ENCODE measurements around the gene MSRB3. TPM values are rescaled to one million over a fixed set of nuclear protein-coding genes. Genes with fewer than 3 reads are reported as not detected.

Gene MSRB3
- total RNA-seq, 4 donors from 2014 or later: 21.7 to 56.9 (median 26.4) TPM

- no peak for DNase-seq
- TF ChIP-seq POLR2AphosphoS5 (IDR thresholded peaks at IDR 0.05) (no peak), EP300 (IDR thresholded peaks at IDR 0.05; ENCODE audit: low read depth) (no peak)
- peaks cover 0 to 19% (median 4%) of the 10 kb centered on the region in 4 donors for H3K4me1 ChIP-seq
- no peaks in the 10 kb centered on the region for H3K36me3 ChIP-seq
- H3K27ac ChIP-seq: no peak overlapping the region
- H3K9me3 ChIP-seq: no peaks in the 10 kb centered on the region
- intact Hi-C loops (cut with DNase I; ENCODE audit: low total_unique reads) (loop anchor here (10.0 kb wide), 1 partner anchor 855 kb away; no protein-coding TSS in a partner anchor), in situ Hi-C loops (cut with MboI; ENCODE audit: low pct_ligation_motif_present in 1 of 4, low pct_unique_long_range_greater_than_20kb in 1 of 4, low sequenced_read_pairs in 3 of 4) (no loop called here)
- WGBS, 2 donors (ENCODE audit: low coverage in 1 of 2): 65 to 78% methylated on average over 3 of the region's 3 CpGs
- no peak overlapping the region for H3K4me3 ChIP-seq
- no peaks in the 10 kb centered on the region for H3K27me3 ChIP-seq
These were observed 51.2 kb downstream of the MSRB3 start for GRCh38 chr12:65329721-65330120.

DNA sequence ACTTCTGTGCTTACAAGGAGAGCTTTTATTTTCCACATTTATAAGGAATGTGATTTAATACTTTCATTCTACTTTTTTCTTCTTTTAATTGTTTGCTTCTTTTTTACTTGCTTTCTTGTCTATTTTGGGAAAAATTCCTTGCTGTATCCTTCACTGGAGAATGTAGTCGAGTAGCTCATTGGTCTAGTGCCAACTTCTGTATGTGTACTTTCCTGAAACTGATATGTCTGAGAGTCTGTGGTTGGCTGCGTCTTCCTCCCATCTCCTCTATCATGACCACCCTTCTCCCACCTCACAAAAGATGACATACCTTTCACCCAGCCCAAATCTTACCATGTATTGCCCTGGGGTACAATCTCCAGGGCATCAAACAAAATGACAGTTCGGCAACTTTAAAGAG, 51.8 kb downstream of the MSRB3 start:
- H3K9me3 ChIP-seq: no peaks in the 10 kb centered on the region
- no peak overlapping the region for H3K4me3 ChIP-seq
- no peak for DNase-seq
- no peak overlapping the region for H3K27ac ChIP-seq
- no peaks in the 10 kb centered on the region for H3K27me3 ChIP-seq
- intact Hi-C loops (cut with DNase I; ENCODE audit: low total_unique reads): loop anchor here (10.0 kb wide), 1 partner anchor 856 kb away; no protein-coding TSS in a partner anchor
- TF ChIP-seq EP300 (IDR thresholded peaks at IDR 0.05; ENCODE audit: low read depth): no peak
- TF ChIP-seq POLR2A (IDR thresholded peaks at IDR 0.05): no peak
- TF ChIP-seq, protein P1, sequence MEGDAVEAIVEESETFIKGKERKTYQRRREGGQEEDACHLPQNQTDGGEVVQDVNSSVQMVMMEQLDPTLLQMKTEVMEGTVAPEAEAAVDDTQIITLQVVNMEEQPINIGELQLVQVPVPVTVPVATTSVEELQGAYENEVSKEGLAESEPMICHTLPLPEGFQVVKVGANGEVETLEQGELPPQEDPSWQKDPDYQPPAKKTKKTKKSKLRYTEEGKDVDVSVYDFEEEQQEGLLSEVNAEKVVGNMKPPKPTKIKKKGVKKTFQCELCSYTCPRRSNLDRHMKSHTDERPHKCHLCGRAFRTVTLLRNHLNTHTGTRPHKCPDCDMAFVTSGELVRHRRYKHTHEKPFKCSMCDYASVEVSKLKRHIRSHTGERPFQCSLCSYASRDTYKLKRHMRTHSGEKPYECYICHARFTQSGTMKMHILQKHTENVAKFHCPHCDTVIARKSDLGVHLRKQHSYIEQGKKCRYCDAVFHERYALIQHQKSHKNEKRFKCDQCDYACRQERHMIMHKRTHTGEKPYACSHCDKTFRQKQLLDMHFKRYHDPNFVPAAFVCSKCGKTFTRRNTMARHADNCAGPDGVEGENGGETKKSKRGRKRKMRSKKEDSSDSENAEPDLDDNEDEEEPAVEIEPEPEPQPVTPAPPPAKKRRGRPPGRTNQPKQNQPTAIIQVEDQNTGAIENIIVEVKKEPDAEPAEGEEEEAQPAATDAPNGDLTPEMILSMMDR (IDR thresholded peaks at IDR 0.05): no peak
- TF ChIP-seq POLR2AphosphoS5 (IDR thresholded peaks at IDR 0.05): no peak
- H3K4me1 ChIP-seq: peaks cover 0 to 21% (median 4%) of the 10 kb centered on the region in 4 donors
- WGBS, 2 donors (ENCODE audit: low coverage in 1 of 2): 50% methylated on average over 3 of the region's 3 CpGs; no CpG with 5 or more reads in 1 of the 2 donors
- H3K36me3 ChIP-seq: no peaks in the 10 kb centered on the region
- in situ Hi-C loops (cut with MboI; ENCODE audit: low pct_ligation_motif_present in 1 of 4, low pct_unique_long_range_greater_than_20kb in 1 of 4, low sequenced_read_pairs in 3 of 4): no loop called here

DNA sequence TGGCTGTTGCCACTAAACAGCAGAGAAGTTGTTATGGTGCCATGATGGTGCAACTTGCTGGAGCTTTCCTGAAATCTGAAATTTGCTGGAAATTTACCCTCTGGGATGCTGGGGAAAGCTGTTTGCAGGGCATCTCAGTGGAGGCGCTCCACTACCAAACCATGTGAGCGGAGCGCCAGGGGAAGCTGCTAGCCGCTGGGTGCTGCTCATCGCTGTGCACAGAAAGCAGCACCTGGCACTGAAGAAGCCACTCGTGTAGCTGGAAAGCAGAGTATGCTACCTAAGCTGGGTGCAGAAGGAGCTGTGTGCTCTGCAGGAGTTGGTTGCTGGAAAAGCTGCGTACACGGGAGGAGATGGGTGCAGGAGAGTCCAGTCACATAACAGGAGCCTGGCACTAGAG, 53.0 kb downstream of the MSRB3 start:
- H3K27ac ChIP-seq: no peak overlapping the region
- DNase-seq: no peak
- WGBS, 2 donors (ENCODE audit: low coverage in 1 of 2): 90 to 100% methylated on average over 2 to 8 of the region's 8 CpGs
- in situ Hi-C loops (cut with MboI; ENCODE audit: low pct_ligation_motif_present in 1 of 4, low pct_unique_long_range_greater_than_20kb in 1 of 4, low sequenced_read_pairs in 3 of 4): no loop called here
- H3K36me3 ChIP-seq: no peaks in the 10 kb centered on the region
- intact Hi-C loops (cut with DNase I; ENCODE audit: low total_unique reads): loop anchor here (10.0 kb wide), 1 partner anchor 857 kb away; no protein-coding TSS in a partner anchor
- no peaks in the 10 kb centered on the region for H3K9me3 ChIP-seq
- peaks cover 0 to 21% (median 4%) of the 10 kb centered on the region in 4 donors for H3K4me1 ChIP-seq
- TF ChIP-seq POLR2AphosphoS5 (IDR thresholded peaks at IDR 0.05): no peak
- no peak for TF ChIP-seq EP300 (IDR thresholded peaks at IDR 0.05; ENCODE audit: low read depth)
- TF ChIP-seq POLR2A (IDR thresholded peaks at IDR 0.05): no peak
- TF ChIP-seq, protein P1 (IDR thresholded peaks at IDR 0.05): no peak
- no peaks in the 10 kb centered on the region for H3K27me3 ChIP-seq
- no peak overlapping the region for H3K4me3 ChIP-seq

DNA sequence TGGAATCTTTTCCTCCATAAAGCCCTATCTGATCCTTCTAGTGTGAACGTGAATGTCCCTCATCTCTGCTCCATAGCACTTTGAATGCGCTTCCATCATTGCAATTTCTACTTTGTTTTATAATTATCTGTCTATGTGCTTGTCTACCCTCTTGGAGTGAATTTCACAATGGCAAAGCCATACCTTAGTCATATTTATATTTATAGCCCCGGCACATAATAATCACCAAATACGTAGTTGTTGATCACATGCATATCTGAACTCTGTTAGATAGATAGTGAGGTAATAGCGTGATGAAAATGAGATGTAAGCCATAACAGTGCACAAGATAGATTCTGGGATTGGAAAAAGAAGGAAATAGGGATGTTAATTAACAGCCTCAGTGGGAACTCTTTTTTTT, 55.2 kb downstream of the MSRB3 start:
- no peak for TF ChIP-seq POLR2AphosphoS5 (IDR thresholded peaks at IDR 0.05)
- TF ChIP-seq EP300 (IDR thresholded peaks at IDR 0.05; ENCODE audit: low read depth): no peak
- TF ChIP-seq, protein P1 (IDR thresholded peaks at IDR 0.05): no peak
- no peak for TF ChIP-seq POLR2A (IDR thresholded peaks at IDR 0.05)
- H3K27me3 ChIP-seq: no peaks in the 10 kb centered on the region
- H3K4me1 ChIP-seq: peaks cover 0 to 4% (median 0%) of the 10 kb centered on the region in 4 donors
- WGBS, 2 donors (ENCODE audit: low coverage in 1 of 2): 84 to 86% methylated on average over 5 of the region's 5 CpGs
- no peak overlapping the region for H3K27ac ChIP-seq
- no peak for DNase-seq
- in situ Hi-C loops (cut with MboI; ENCODE audit: low pct_ligation_motif_present in 1 of 4, low pct_unique_long_range_greater_than_20kb in 1 of 4, low sequenced_read_pairs in 3 of 4) (no loop called here), intact Hi-C loops (cut with DNase I; ENCODE audit: low total_unique reads) (loop anchor here (10.0 kb wide), 1 partner anchor 859 kb away; no protein-coding TSS in a partner anchor)
- H3K36me3 ChIP-seq: no peaks in the 10 kb centered on the region
- H3K9me3 ChIP-seq: no peaks in the 10 kb centered on the region
- no peak overlapping the region for H3K4me3 ChIP-seq

DNA sequence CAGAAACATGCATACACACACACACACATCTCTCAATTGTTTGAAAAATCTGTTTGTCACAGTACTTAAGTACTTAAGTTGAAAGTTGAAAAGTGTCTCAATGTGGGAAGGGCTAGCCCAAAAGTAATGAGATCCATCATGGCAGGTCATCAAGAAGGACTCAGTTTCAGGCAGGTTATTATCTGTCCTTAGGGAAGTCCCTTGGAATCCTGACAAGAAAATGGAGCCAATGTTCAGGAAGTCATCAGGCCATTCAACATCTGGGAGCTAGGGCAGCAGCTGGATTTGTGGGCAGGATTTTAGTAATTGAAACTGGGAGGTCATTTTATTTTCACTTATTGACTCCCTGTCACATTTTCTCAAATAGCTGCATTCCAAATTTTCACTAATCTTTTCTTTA, 56.0 kb downstream of the MSRB3 start:
- Histone ChIP-seq H3K9me3 (no peaks in the 10 kb centered on the region), H3K4me3 (no peak overlapping the region), H3K36me3 (no peaks in the 10 kb centered on the region), H3K27ac (peak overlapping the region in 3 of 4 donors; percentile 2 to 13 (median 8)), H3K27me3 (no peaks in the 10 kb centered on the region), H3K4me1 (peaks cover 0 to 4% (median 0%) of the 10 kb centered on the region in 4 donors)
- TF ChIP-seq EP300 (IDR thresholded peaks at IDR 0.05; ENCODE audit: low read depth): no peak
- intact Hi-C loops (cut with DNase I; ENCODE audit: low total_unique reads): loop anchor here (10.0 kb wide), 1 partner anchor 860 kb away; no protein-coding TSS in a partner anchor
- no peak for DNase-seq
- in situ Hi-C loops (cut with MboI; ENCODE audit: low pct_ligation_motif_present in 1 of 4, low pct_unique_long_range_greater_than_20kb in 1 of 4, low sequenced_read_pairs in 3 of 4): no loop called here
